Left cardiac atrium (tissue), 4 donors: ENCODE data around the gene SORT1. TPM values are rescaled to one million over a fixed set of nuclear protein-coding genes. Genes with fewer than 3 reads are reported as not detected.
"Not testable (repeated sequence)": the region's sequence is repeated elsewhere in the genome, so short reads cannot be mapped to it uniquely, and the experiment has no call there.

ENCODE experiments used
- ATAC-seq, 2 donors: fragments of 200-7000 bp; cut with Tn5 transposase; one replicate each; pipeline ENCODE4 v1.9.1; 2020; ENCODE audit warnings: mild to moderate bottlenecking in 2 of 2, moderate library complexity in 2 of 2
- DNase-seq: peaks from one replicate; pipeline ENCODE4 v3.0.0-alpha.2; 2020
- intact Hi-C, 2 donors: fragments of 100-400 bp; cut with DNase I; formaldehyde crosslinking; loops; one replicate each; pipeline versions ENCODE4 v1.14.1 to v1.15.1; 2022 to 2023
- long read RNA-seq: library from polyadenylated mRNA; unstranded; transcript quantifications from one replicate; pipeline ENCODE4 v2.0.0, GENCODE V29; 2021
- total RNA-seq, 2 donors: library from RNA; stranded (reverse); fragmentation: NEBNext Ultra II Directional; extraction: Animal tissue kit (Norgen Biotek cat#: 25700); gene quantifications; one replicate each; pipeline ENCODE4 v1.2.1, GENCODE V29; 2021
- donor health status: DM: no; HTN: yes; CAD: no.
- donor health status: DM: no; HTN: yes; CAD: no; lungs with severe emphysema.
- donor health status: DM: yes; HTN: yes; CAD: no.
- donor health status: Dilated cardiomyopathy.

The SORT1 gene
- total RNA-seq, result 100 to 1,000 TPM; 139 to 157 TPM
- long read RNA-seq, full-length matches to known transcripts, result 12 of 67 reads
- long read RNA-seq, partial matches to known transcripts, result 6 of 67 reads
- long read RNA-seq, other reads (novel, unspliced or antisense), result 49 of 67 reads

- peak; percentile 92 to 96 for ATAC-seq
- intact Hi-C loops, result loop anchor here (2.0 to 5.0 kb wide), 3 partner anchors 35 to 135 kb away; no protein-coding TSS in a partner anchor
These were observed at the start of gene SORT1 for GRCh38 chr1:109397581-109398342. Gene SORT1 (minus strand): TSS chr1:109397918. CDS start chr1:109397892, 26 bp downstream.

DNA sequence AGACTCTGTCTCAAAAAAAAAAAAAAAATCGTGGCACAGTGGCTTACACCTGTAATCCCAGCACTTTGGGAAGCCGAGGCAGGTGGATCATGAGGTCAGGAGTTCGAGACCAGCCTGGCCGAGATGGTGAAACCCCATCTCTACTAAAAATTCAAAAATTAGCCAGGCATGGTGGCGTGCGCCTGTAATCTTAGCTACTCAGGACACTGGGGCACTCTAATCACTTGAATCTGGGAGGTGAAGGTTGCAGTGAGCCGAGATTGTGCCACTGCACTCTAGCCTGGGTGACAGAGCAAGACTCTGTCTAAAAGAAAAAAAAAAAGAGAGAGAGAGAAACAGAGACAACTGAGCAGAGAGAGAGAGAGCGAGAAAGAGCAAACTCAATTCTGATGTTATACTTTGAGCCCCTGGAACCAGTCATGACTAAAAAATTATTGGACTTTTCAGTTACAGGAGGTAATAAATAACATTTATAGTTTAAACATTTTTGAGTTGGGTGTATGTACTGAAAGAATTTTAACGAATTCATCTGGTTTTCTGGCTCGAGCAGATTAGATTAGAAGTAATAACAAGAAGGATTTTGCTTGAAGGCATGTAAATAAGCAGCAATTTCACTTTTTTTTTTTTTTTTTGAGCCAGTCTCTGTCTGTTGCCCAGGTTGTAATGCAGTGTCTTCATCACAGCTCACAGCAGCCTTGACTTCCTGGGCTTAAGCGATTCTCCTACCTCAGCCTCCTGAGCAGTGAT lies 48.4 kb upstream of the SORT1 start:
- ATAC-seq, intact Hi-C loops, DNase-seq: not testable (repeated sequence)

More at GRCh38 chr1:109397581-109398342, at the start of gene SORT1:
- peak; percentile 89 for DNase-seq

- no peak for ATAC-seq
- intact Hi-C loops, result no loop called here
- no peak for DNase-seq
These were observed 46.6 kb upstream of the SORT1 start for GRCh38 chr1:109444346-109444745.

GRCh38 chr1:109443476-109443875 lies 45.8 kb upstream of the SORT1 start:
- ATAC-seq (no peak), DNase-seq (no peak)
- intact Hi-C loops, result no loop called here

DNA sequence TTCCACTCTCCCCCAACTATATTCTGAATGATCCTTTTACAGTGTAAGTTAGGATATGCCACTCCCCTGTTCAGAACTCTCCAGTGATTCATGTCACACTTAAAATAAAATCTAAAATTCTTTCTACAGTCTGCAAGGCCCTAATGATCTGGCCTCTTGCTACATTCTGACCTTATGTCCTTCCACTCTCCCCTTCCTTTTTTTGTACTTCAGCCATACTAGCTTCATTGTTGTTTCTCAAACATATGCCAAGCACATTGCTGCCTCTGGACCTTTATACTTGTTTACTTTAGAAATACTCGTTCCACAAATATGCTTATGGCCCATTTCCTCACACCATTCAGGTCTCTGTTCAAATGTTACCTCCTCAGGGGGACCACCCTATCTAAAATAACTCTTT lies 43.4 kb upstream of the SORT1 start:
- no peak for ATAC-seq
- intact Hi-C loops, result no loop called here
- no peak for DNase-seq

- DNase-seq (no peak), ATAC-seq (peak; percentile 63 to 89)
- intact Hi-C loops, result no loop called here
These were observed 41.1 kb upstream of the SORT1 start for GRCh38 chr1:109438798-109439297.

- intact Hi-C loops, result loop anchor here in 1 of 2 donors (5.0 kb wide), 1 partner anchor 33 kb away; the partner anchor contains the start of gene SYPL2
- DNase-seq (no peak), ATAC-seq (no peak)
These were observed 36.8 kb upstream of the SORT1 start for GRCh38 chr1:109434484-109434883.

- DNase-seq (no peak), ATAC-seq (no peak)
- intact Hi-C loops, result loop anchor here in 1 of 2 donors (5.0 kb wide), 1 partner anchor 34 kb away; the partner anchor contains the start of gene SYPL2
These were observed 35.6 kb upstream of the SORT1 start for GRCh38 chr1:109433322-109433721.

DNA sequence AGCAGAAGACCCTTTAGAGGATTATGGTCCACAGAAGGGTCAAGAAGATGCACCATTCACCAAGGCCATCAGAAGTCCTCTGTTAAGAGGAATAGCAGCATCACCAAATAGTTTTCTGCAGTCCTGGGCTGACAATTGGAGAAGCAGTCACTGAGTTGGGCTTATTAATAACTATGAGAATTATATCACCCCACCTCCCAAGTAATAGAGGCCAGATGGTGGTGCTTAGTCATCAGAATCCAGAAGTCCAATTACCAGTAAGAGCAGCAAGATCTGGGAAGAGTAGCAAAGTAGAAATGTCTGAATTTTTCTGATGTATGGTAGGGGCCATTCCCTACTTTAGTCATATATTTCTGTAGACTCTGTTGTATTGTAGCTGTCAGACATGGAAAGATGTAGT lies 34.6 kb upstream of the SORT1 start:
- intact Hi-C loops, result loop anchor here in 1 of 2 donors (5.0 kb wide), 1 partner anchor 35 kb away; the partner anchor contains the start of gene SYPL2
- ATAC-seq (no peak), DNase-seq (no peak)

DNA sequence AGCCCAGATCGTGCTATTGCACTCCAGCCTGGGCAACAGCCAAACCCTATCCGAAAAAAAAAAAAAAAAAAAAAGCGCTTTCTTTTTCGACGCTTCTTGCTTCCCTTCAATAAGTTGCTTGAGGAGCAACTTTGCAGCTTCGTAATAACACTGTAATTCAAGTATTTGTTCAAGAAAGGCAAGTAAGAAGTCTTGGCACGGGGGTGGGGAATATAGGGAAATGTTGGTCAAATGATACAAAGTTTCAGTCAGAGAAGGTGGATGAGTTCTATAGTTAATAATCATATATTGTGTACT lies 29.4 kb upstream of the SORT1 start:
- DNase-seq, result no peak
- intact Hi-C loops, result no loop called here
- ATAC-seq, result no peak

- intact Hi-C loops, result no loop called here
- ATAC-seq (peak; percentile 99 to 100), DNase-seq (peak; percentile 98)
These were observed 28.8 kb upstream of the SORT1 start, which contains the start of gene PSMA5 for GRCh38 chr1:109426281-109427170. Gene PSMA5 (minus strand): TSS chr1:109426448. CDS start chr1:109426330, 118 bp downstream.

- peak; percentile 62 for DNase-seq
- peak; percentile 22 to 59 for ATAC-seq
These were observed 27.9 kb upstream of the SORT1 start for GRCh38 chr1:109425391-109426280.

DNA sequence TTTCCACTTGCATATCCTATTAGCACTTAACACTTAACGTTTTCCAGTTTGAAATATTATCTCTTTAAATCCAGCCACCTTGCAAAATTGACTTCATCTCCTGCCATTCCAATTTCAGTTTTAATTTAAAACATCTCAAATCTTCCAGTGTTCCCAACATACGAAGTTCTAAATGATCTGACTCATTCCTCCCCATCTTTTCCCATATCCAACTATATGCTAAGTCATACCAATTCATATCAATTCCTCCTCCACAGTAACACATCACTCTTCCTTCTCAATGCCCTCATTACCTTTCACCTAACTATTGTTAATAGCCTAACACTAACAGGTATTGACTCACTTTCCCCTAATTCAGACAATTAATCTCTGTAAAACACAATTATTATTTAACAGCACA lies 25.8 kb upstream of the SORT1 start:
- intact Hi-C loops, result no loop called here

More at GRCh38 chr1:109425391-109426280, 27.9 kb upstream of the SORT1 start:
- intact Hi-C loops, result no loop called here

DNA sequence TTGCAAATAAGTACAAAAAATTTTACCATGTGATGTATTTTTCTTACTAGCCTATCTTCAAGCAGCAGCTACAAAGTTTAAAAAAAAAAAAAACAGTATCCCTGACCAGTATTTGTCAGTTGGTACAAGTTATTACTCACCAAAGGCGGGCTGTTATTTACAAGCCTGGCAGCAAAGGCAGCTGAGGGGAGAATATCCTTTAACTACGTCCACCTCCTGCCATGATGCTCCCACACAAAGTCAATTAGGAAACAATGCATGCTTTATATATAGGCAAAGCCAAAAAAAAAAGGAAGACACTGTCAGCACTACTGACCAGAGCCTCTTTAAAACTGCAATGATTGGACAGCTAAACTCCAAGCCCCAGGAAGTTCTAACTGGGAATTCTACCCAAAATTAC lies 14.8 kb upstream of the SORT1 start:
- ATAC-seq (no peak), DNase-seq (no peak)
- intact Hi-C loops, result no loop called here

More for the DNA sequence above, 25.8 kb upstream of the SORT1 start:
- DNase-seq (no peak), ATAC-seq (no peak)

- no peak for ATAC-seq
- intact Hi-C loops, result loop anchor here in 1 of 2 donors (5.0 to 10.0 kb wide), 2 partner anchors 60 to 128 kb away; no protein-coding TSS in a partner anchor
These were observed 7.1 kb upstream of the SORT1 start for GRCh38 chr1:109404838-109405237.

DNA sequence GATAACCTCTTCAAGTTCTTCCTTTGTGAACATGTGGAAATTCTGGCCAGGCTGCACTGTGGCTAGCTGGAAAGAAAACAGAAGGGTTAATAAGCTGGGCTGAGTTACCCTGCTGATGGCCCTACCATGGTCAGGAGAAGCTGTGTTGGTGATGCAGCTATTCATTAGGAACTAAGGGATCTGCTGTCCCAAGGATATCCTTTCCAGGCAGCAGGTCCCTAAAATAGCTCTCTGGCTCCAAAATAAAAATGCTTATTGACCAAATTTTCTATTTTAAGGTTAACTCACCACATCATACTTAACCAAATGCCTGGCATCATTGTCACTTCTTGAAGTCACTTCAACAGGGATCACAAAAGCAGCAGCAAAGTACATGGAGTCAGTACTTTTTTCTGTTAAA lies 4.3 kb upstream of the SORT1 start:
- ATAC-seq, result peak in 1 of 2 donors; percentile 5
- no peak for DNase-seq
- intact Hi-C loops, result loop anchor here in 1 of 2 donors (5.0 to 10.0 kb wide), 2 partner anchors 57 to 125 kb away; no protein-coding TSS in a partner anchor

More at GRCh38 chr1:109404838-109405237, 7.1 kb upstream of the SORT1 start:
- DNase-seq, result no peak

DNA sequence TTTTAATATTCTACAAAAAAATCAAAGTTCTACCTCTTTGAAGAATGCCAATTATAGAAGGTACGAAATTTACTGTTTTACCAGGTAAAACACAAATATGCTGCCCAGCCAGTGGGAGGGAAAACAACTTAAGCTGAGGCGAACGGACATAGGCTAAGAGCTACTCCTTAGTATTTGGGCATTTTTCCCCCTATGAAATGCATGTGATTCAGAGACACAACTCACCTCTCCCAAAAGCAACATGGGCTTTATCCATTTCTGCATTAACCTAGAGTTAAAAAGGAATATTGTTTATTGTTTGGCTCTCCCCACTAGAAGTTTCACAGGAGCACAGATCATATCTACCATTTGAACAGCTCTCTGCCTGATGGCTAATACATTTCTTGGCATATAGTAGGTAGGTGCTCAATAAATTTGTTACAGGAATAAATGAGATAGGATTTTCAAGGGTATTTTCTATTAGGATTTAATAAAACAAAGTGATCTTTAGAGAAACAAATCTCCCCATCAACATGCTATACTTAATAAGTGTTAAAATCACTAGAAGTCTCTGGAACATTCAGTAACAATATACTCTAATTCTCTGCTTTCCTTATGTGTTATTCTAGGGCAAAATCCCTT lies 2.4 kb upstream of the SORT1 start:
- no peak for ATAC-seq
- intact Hi-C loops, result loop anchor here in 1 of 2 donors (5.0 to 10.0 kb wide), 2 partner anchors 55 to 123 kb away; no protein-coding TSS in a partner anchor
- DNase-seq, result no peak
